Fibroblast of the conjunctiva (primary cell): ENCODE results near the gene BCL6B.
A peak's percentile ranks its signal among the peaks of the same experiment; 100 is the strongest.

Experiments
- DNase-seq: peaks from one replicate; pipeline ENCODE4 v3.0.0-alpha.2; 2010; ENCODE audit warnings: low read depth

The BCL6B gene

GRCh38 chr17:7010523-7010922 is 12.3 kb upstream of the BCL6B start:
- no peak for DNase-seq

DNA sequence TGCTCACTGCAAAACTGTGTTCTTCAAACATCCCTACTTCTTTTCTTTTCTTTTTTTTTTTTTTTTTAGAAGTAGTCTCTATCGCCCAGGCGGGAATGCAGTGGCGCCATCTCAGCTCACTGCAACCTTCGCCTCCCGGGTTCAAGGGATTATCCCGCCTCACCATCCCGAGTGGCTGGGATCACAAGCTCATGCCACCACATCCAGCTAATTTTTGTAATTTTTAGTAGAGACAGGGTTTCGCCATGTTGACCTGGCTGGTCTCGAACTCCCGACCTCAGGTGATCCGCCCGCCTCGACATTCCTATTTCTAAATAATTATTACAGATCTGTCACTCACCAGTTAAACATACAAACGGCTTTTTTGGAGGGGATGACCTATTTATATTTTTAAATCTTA is 11.4 kb upstream of the BCL6B start:
- DNase-seq: no peak

DNA sequence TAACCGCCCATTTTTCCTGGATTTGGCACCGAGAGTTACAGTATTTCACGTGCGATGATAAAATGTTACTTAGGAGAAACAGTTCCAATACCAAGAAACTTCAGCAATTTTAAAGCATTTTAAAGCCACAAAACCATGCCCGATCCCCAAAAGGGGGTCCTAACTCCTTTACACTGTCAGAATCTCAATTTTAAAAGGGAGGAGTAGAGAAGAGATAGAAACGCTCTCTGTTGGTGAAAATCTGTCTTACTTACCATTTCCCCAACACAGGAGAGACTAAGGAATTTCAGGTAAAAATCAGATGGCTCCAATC is 11.0 kb upstream of the BCL6B start:
- DNase-seq: no peak

- DNase-seq: peak; percentile 94
These were observed 8.4 kb upstream of the BCL6B start for GRCh38 chr17:7014261-7014994.

DNA sequence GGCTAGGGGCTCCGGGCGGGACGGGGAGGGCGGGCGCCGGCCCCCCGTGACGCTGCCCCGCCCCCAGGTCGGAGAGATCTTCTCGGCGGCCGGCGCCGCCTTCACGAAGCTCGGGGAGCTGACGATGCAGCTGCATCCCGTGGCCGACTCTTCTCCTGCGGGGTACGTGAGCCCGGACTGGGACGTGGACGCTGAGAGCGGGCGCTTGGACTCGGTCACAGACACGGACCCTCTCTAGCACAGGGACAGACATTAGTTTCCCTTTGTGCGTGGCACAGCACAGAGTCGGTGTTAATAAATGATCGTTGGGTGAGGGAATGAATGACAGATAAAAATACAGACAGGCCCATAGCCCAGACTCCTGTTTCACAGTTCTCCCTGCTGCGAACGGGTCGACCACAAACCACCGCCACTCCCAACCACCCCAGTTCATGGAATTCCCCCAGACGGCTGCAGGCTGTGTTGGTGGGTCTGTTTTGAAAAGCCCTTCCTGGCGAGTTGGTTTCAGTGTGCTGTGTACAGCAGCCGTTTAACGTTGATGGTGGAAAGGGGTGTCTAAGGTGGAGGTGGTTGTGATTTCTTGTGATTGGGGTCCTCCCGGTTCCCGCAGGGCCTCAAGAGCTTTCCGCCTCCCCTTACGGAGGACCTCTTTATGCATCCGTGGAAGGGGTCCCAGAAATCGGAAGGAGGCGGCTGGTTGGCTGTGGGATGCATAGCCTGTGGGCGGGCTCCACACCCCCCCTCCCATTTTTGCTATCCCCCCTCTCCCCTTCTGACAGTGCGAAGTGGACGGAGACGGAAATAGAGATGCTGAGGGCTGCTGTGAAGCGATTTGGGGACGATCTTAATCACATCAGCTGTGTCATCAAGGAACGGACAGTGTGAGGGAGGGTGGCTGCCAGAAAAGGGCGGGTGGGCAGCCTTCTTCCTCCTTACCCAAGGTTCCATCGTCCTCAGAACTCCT is 7.6 kb upstream of the BCL6B start:
- no peak for DNase-seq

GRCh38 chr17:7016418-7016817 is 6.4 kb upstream of the BCL6B start:
- DNase-seq: no peak

- no peak for DNase-seq
These were observed 5.7 kb upstream of the BCL6B start for GRCh38 chr17:7016886-7017826.

GRCh38 chr17:7017827-7018200 is 5.0 kb upstream of the BCL6B start:
- no peak for DNase-seq

DNA sequence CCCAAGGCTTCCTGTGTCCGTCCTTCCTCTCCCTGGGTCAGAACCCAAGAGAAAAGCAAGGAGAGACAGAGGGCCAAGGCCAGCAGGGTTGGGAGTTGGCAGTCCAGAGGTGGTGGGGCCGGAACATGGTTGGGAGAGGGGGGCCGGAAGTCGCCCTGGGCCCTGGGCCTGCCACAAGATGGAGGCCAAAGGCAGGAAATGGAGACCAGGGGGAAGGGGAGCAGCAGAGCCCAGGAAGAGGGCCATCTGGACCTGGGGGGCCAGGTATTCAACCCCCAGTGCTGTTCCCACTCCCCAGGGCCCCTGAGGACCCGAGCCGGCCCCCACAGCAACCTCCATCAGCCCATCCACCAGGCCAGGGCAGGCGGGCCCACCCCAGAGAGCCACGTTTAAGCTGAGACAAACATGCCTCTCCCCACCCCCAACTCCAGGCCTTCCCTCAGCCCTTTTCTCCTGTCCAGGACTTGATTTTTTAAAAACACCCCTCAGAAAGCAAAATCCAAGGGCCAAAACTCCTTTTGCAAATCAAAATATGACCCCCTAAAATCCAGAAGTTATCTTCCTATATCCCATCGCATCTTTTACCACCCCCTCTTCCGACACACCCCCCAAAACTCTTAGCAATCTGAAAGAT is 4.4 kb upstream of the BCL6B start:
- no peak for DNase-seq

DNA sequence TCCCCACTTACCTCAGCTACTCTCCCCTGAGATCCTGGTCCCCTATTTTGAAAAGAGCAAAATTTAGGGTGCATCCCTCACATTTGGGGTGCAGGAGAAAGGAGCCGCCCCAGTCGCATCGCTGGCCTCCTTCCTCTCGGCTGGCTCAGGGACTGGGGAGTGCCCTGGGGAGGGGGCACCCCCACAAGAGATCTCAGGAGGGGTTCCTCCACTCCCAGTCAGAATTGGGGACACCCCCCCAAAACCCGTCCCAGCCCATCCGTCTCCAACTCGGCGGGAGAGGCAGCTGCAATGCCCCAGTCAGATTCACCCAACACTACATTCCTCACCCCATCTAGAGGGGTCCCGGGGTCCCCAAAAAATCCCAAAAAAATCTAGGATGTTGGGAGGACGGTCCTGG is 3.5 kb upstream of the BCL6B start:
- DNase-seq: no peak

DNA sequence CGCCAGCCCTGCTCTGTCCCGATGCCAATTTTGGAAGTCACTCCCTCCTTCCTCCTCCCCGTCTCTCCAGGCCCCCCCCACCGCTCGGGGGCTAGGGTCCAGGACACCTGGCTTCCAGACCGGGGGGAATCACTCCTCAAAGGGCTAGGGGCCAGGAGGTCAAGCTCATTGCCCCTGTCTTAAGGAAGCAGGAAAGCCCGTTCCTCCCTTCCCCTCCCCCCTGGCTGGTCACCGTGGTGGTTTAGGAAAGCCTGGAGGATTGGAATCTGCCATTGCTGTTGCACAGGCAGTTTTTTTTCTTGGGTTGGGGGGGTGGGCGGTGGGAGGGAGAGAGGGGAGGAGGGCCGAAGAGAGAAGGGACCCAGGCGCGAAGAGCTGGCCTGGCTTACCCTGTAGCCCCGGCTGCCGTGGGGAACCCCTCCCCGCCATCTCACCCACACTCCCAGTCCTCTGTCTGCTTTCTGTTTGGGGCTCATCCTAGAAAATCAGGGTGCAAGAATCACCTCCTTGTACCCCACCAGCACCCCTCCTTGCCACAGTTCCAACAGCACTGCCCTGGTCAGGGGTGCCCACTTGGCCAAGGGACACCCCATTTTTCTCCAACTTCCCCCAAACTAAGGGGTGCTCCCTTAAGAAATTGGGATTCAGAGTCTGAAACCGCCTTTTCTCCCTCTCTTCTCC is 2.9 kb upstream of the BCL6B start:
- DNase-seq: peak; percentile 33

- DNase-seq: no peak
These were observed 1.8 kb upstream of the BCL6B start for GRCh38 chr17:7020894-7021664.

DNA sequence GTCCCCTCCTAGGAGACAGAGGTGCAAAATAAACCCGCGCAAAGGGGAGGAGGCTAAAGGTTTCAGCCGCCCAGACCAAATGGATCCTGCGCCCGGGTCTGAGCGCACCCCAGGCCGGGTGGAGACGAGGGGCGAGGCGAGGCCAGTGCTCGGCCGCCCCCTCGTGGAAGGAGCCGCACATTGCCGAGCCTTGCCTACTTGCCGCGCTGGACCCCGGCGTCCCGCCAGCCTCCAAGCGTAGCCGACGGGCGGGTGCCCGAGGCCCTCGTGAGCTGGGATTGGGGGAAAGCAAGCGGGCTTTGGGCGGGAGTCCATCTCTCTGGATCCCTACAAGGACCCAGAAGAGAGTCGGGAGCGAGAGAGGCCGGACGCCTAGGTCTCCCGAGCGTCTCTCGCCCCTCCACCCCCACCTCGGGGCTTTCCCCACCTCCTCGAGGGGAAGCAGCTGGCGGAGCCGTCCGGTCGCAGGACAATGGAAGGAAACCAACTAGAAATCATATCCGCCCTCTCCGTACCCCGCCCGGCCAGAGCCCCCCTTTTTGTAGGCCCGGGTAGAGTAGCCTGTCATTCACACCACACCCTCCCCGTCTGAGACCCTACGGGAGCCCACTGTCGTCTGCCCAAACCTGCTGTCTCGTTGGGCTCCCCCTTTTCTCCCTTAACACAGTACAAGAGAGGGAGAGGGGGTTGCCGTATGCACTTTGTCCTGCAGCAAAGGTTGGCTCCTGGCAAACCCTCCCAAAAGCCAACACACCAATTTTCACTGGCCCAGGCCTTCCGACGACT is 664 bp upstream of the BCL6B start:
- peak; percentile 26 for DNase-seq

- peak; percentile 82 for DNase-seq
These were observed 939 bp downstream of the BCL6B start for GRCh38 chr17:7023576-7024401.

- no peak for DNase-seq
These were observed 1.5 kb downstream of the BCL6B start for GRCh38 chr17:7024402-7024785.

GRCh38 chr17:7025245-7025644 is 2.4 kb downstream of the BCL6B start:
- no peak for DNase-seq

- DNase-seq: no peak
These were observed 3.7 kb downstream of the BCL6B start for GRCh38 chr17:7026471-7027115.

DNA sequence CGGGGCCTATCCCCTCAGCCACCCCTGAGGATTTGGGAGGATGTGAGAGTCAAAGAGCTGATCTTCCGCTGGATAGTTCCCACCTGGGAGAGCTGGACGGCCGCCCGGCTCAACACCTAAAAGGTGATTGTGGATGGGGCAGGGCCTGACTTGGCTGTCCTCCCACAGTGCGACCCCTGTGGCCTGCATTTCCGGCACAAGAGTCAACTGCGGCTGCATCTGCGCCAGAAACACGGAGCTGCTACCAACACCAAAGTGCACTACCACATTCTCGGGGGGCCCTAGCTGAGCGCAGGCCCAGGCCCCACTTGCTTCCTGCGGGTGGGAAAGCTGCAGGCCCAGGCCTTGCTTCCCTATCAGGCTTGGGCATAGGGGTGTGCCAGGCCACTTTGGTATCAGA is 4.5 kb downstream of the BCL6B start:
- DNase-seq: no peak
